ENCODE data around the gene NPBWR2. TPM values are rescaled to one million over a fixed set of nuclear protein-coding genes. Genes with fewer than 3 reads are reported as not detected.

The NPBWR2 gene
- total RNA-seq, 1 donor from 2014 or later, result not detected

DNA sequence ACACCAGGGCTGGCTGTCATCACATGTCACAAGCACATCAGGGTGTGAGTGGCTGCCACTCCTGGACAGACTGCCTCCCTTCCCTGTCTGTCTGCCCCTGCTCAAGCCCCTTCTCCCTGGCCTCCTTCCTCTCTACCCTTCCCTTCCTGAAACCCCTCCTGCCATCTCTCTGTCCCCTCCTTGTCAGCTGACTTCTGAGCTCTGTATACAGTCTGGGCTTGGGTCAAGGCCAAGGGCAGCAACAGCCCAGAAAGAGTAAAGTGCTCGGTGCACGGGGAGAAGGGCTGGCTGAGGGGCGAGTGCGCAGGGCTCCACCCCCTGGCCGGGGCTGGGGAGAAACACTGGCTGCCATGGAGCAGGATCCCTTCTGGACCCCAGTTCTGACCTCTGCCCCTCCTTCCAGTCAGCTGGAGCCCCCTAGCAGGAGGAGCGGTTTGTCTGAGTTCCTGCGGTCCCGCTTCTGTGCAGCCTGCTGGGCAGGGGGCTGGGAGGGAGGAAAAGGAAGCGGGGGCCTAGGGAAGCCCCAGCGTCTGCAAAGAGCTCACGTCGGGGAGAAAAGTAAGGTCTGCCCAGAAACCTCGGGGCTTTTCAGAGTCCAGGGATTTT lies 25.1 kb downstream of the NPBWR2 start:
- Mint-ChIP-seq H3K27ac (ENCODE audit: unreplicated experiment) (no peak overlapping the region), H3K9me3 (ENCODE audit: unreplicated experiment) (no peaks in the 10 kb centered on the region), H3K27me3 (ENCODE audit: unreplicated experiment) (peaks cover 11% of the 10 kb centered on the region), H3K4me1 (ENCODE audit: unreplicated experiment) (peaks cover 35% of the 10 kb centered on the region), H3K4me3 (ENCODE audit: unreplicated experiment) (peak overlapping the region; percentile 42), H3K36me3 (ENCODE audit: unreplicated experiment) (no peaks in the 10 kb centered on the region)
- no peak for DNase-seq (ENCODE audit: extremely low spot score, unreplicated experiment)
- TF ChIP-seq, protein P1, sequence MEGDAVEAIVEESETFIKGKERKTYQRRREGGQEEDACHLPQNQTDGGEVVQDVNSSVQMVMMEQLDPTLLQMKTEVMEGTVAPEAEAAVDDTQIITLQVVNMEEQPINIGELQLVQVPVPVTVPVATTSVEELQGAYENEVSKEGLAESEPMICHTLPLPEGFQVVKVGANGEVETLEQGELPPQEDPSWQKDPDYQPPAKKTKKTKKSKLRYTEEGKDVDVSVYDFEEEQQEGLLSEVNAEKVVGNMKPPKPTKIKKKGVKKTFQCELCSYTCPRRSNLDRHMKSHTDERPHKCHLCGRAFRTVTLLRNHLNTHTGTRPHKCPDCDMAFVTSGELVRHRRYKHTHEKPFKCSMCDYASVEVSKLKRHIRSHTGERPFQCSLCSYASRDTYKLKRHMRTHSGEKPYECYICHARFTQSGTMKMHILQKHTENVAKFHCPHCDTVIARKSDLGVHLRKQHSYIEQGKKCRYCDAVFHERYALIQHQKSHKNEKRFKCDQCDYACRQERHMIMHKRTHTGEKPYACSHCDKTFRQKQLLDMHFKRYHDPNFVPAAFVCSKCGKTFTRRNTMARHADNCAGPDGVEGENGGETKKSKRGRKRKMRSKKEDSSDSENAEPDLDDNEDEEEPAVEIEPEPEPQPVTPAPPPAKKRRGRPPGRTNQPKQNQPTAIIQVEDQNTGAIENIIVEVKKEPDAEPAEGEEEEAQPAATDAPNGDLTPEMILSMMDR (IDR thresholded peaks at IDR 0.05), result no peak

DNA sequence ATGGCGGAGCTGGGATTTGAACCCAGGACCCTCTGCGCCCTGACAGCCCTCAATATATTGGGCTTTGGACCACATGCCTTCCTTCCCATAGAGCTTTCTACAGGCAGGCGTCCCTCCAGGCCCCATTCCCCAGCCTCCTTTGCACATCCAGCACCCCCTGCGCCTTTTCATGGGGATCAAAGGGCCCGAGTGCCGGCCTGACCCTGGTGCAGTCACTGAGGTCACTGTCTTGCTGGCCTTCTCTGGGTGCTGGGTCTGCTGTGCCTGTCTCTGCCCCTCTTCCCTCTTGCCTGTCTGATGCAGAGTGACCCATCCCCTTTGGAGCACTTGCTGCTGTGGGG lies 25.8 kb downstream of the NPBWR2 start:
- peaks cover 11% of the 10 kb centered on the region for H3K27me3 Mint-ChIP-seq (ENCODE audit: unreplicated experiment)
- no peaks in the 10 kb centered on the region for H3K9me3 Mint-ChIP-seq (ENCODE audit: unreplicated experiment)
- H3K4me1 Mint-ChIP-seq (ENCODE audit: unreplicated experiment), result peaks cover 35% of the 10 kb centered on the region
- H3K4me3 Mint-ChIP-seq (ENCODE audit: unreplicated experiment), result peak overlapping the region; percentile 22
- no peaks in the 10 kb centered on the region for H3K36me3 Mint-ChIP-seq (ENCODE audit: unreplicated experiment)
- TF ChIP-seq, protein P1 (IDR thresholded peaks at IDR 0.05), result no peak
- no peak for DNase-seq (ENCODE audit: extremely low spot score, unreplicated experiment)
- H3K27ac Mint-ChIP-seq (ENCODE audit: unreplicated experiment), result no peak overlapping the region

DNA sequence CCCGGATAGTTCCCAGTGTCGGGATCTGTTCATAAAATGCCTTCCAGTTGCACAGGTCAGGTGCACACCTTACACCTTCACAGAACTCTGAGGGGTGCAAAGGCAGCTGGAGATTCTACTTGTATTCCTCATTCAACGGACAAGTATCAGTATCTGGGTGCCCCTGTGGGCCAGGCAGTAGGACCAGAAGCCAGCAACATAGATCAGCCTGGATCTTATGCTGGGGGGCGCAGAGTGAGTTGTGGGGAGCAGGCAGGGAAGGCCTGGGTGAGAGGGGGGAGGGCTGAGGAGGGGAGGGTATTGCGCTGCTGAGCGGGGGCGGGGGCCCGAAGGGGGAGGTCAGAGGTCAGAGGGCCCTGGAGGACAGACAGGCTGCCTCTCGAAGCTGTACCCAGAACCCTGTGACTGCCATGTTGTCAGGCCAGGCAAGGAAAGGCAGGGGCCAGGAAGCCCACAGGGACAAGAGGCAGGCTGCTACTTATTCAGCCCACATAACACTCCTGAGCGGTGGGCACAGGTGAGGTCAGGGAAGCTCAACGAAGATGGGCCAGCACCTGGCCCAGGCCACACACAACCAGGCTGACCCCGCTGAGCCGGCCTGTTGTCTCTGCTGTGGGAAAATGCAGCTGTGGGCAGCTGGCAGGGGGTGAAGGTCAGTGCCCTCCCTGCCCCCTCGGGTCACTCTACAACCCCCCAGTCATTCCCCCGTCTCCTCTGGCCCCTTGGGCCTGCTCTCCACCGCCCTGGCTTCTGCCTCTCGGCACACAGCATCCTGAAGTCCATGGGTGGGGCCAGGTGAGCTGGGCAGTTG lies 26.3 kb downstream of the NPBWR2 start:
- peak overlapping the region; percentile 70 for H3K4me3 Mint-ChIP-seq (ENCODE audit: unreplicated experiment)
- no peak overlapping the region for H3K27ac Mint-ChIP-seq (ENCODE audit: unreplicated experiment)
- TF ChIP-seq, protein P1 (IDR thresholded peaks at IDR 0.05), result no peak
- H3K9me3 Mint-ChIP-seq (ENCODE audit: unreplicated experiment), result no peaks in the 10 kb centered on the region
- H3K36me3 Mint-ChIP-seq (ENCODE audit: unreplicated experiment), result no peaks in the 10 kb centered on the region
- DNase-seq (ENCODE audit: extremely low spot score, unreplicated experiment), result no peak
- H3K27me3 Mint-ChIP-seq (ENCODE audit: unreplicated experiment), result peaks cover 11% of the 10 kb centered on the region
- peaks cover 35% of the 10 kb centered on the region for H3K4me1 Mint-ChIP-seq (ENCODE audit: unreplicated experiment)

DNA sequence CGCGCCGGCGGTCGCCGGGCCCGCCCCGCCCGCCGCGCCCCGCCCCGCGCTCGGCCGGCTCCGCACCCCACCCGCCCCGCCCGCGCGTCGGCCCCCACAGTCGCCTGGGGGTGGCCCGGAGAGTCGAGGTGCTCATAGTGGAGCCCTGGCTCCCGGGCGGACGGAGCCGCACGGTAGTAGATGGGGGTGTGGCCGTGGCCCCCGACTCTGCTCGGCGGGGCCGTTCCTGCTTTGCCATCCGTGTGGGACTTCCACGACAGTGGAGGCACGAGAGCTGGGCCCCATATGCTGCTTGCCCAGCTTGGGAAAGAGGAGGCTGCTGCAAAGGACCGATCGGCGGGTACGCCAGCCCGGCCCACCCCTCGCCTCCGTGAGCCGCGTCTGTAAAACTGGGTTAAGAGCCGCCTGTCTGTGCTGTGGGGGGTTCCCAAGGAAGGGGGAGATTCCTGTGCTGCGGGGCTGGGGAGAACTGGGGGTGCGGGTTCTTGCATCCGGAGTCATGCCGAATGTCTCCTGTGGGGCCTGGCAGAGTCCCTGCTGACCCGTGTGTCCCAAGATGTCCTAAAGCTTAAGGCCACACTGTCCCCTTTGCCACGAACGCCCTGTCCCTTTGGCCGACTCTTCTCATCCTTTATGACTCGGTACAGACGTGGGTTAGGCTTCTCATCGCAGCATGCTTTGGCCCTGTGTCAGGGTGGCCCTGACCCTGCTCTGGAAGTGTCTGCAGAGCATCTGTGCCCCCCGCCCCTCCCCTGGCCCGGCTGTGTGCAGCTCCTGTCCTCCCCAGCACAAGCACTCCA lies 27.2 kb downstream of the NPBWR2 start, which contains the start of gene OPRL1:
Gene OPRL1 (plus strand): TSS at position 70 of the 800 bp plus-strand sequence. CDS start 12,639 bp downstream, outside the sequence.
- Mint-ChIP-seq H3K27ac (ENCODE audit: unreplicated experiment) (peak within 1 kb of the TSS; percentile 38), H3K9me3 (ENCODE audit: unreplicated experiment) (no peaks in the 10 kb centered on the region), H3K27me3 (ENCODE audit: unreplicated experiment) (peaks cover 3% of the 10 kb centered on the region), H3K4me1 (ENCODE audit: unreplicated experiment) (peaks cover 35% of the 10 kb centered on the region), H3K36me3 (ENCODE audit: unreplicated experiment) (no peaks in the 10 kb centered on the region), H3K4me3 (ENCODE audit: unreplicated experiment) (peak within 1 kb of the TSS; percentile 73)
- DNase-seq (ENCODE audit: extremely low spot score, unreplicated experiment), result no peak
- TF ChIP-seq, protein P1 (IDR thresholded peaks at IDR 0.05), result no peak

Data from osteocyte (in vitro differentiated cells).